B cell (primary cell): ENCODE results near the gene PRKACA. TPM values are rescaled to one million over a fixed set of nuclear protein-coding genes. Genes with fewer than 3 reads are reported as not detected.

Experiments
- ATAC-seq: fragments of 200-7000 bp; cut with Tn5 transposase; one replicate; pipeline ENCODE4 v1.10.0; 2021; ENCODE audit warnings: low read depth, mild to moderate bottlenecking, moderate number of reproducible peaks, moderate library complexity
- CTCF ChIA-PET: fragments of 350-600 bp; sonication (Branson Sonifier 250); formaldehyde crosslinking; loops from one replicate; lab custom pipeline; 2021; ENCODE audit warnings: antibody characterized with exemption, inconsistent platforms; lab: Charles Lee
- POLR2A ChIA-PET: fragments of 350-600 bp; sonication (Branson Sonifier 250); formaldehyde crosslinking; loops from one replicate; lab custom pipeline; 2021; ENCODE audit warnings: antibody characterized with exemption; lab: Charles Lee
- DNase-seq: peaks from one replicate; pipeline ENCODE4 v3.0.0; 2013
- H2AFZ ChIP-seq: 2 replicates; pipeline ENCODE4 v1.6.1; 2012; ENCODE audit warnings: mild to moderate bottlenecking, low read depth, low read length; ENCODE audit not compliant: insufficient read depth, poor library complexity, severe bottlenecking
- H3K27ac ChIP-seq, 2 donors: 1 replicate in 1 of 2; 2 replicates in 1 of 2; pipeline ENCODE4 v1.5.1; 2012 to 2013; ENCODE audit warnings: low read length in 2 of 2, mild to moderate bottlenecking in 2 of 2, moderate library complexity in 1 of 2
- H3K27me3 ChIP-seq, 4 experiments: fragments of 200-600 bp in 1 of 4; sonication (generic) in 1 of 4; replicated peaks in 1 of 4; 1 replicate in 2 of 4; 2 replicates in 2 of 4; pipeline versions ENCODE4 v1.6.1 to v1.7.0; 2013 to 2016; ENCODE audit warnings: low read length in 3 of 4, mild to moderate bottlenecking in 2 of 4, mixed read lengths in 1 of 4, moderate library complexity in 1 of 4; ENCODE audit not compliant: insufficient read depth in 4 of 4, control insufficient read depth in 3 of 4; ENCODE audit errors: control extremely low read depth in 1 of 4
- H3K36me3 ChIP-seq, 2 experiments: replicated peaks in 1 of 2; 1 replicate in 1 of 2; 2 replicates in 1 of 2; pipeline versions ENCODE4 v1.6.1 to v1.7.1; 2013; ENCODE audit warnings: low read length in 1 of 2; ENCODE audit not compliant: insufficient read depth in 2 of 2, control insufficient read depth in 1 of 2; ENCODE audit errors: control extremely low read depth in 1 of 2, extremely low read depth in 1 of 2
- H3K4me1 ChIP-seq, 2 donors: fragments of 200-600 bp in 1 of 2; sonication (generic) in 1 of 2; 1 replicate in 1 of 2; 2 replicates in 1 of 2; pipeline versions ENCODE4 v1.5.1 to v1.6.1; 2013 to 2017; ENCODE audit warnings: low read length in 2 of 2; ENCODE audit not compliant: control insufficient read depth in 2 of 2, insufficient read depth in 2 of 2
- H3K4me2 ChIP-seq: replicated peaks from 2 replicates; pipeline ENCODE3; 2012; ENCODE audit warnings: mild to moderate bottlenecking, low read depth, low read length; ENCODE audit not compliant: poor library complexity, severe bottlenecking
- H3K4me3 ChIP-seq, 5 experiments: fragments of 200-600 bp in 1 of 5; sonication (generic) in 1 of 5; 1 replicate in 3 of 5; 2 replicates in 2 of 5; pipeline versions ENCODE4 v1.5.1 to v1.7.0; 2011 to 2016; ENCODE audit warnings: low read length in 4 of 5, mild to moderate bottlenecking in 4 of 5, low read depth in 2 of 5, control low read depth in 1 of 5, moderate library complexity in 1 of 5; ENCODE audit not compliant: insufficient read depth in 1 of 5; ENCODE audit errors: control extremely low read depth in 1 of 5, extremely low read depth in 1 of 5
- H3K79me2 ChIP-seq: fragments of 200-600 bp; sonication (generic); one replicate; pipeline ENCODE4 v1.6.0; 2016; ENCODE audit warnings: low read length; ENCODE audit not compliant: control insufficient read depth, insufficient read depth
- H3K9ac ChIP-seq: fragments of 200-600 bp; sonication (generic); 2 replicates; pipeline ENCODE4 v1.6.1; 2017; ENCODE audit warnings: mild to moderate bottlenecking, low read length, moderate library complexity
- H3K9me3 ChIP-seq, 3 donors: one replicate each; pipeline versions ENCODE4 v1.6.1 to v1.7.1; 2013; ENCODE audit warnings: low read length in 2 of 3; ENCODE audit not compliant: control insufficient read depth in 2 of 3, insufficient read depth in 1 of 3; ENCODE audit errors: control extremely low read depth in 1 of 3
- H4K20me1 ChIP-seq: 2 replicates; pipeline ENCODE4 v1.6.0; 2012; ENCODE audit warnings: mild to moderate bottlenecking, low read length; ENCODE audit not compliant: insufficient read depth, control insufficient read depth, poor library complexity, severe bottlenecking
- H3K27ac Mint-ChIP-seq: one replicate; pipeline ENCODE4 v1.8.0; 2021; ENCODE audit warnings: mixed read lengths
- H3K27me3 Mint-ChIP-seq: one replicate; pipeline ENCODE4 v1.8.0; 2021; ENCODE audit warnings: mixed read lengths
- H3K4me1 Mint-ChIP-seq: one replicate; pipeline ENCODE4 v1.8.0; 2021; ENCODE audit warnings: mixed read lengths
- H3K4me3 Mint-ChIP-seq: one replicate; pipeline ENCODE4 v1.8.0; 2021; ENCODE audit warnings: mixed read lengths
- H3K9me3 Mint-ChIP-seq: one replicate; pipeline ENCODE4 v1.8.0; 2022; ENCODE audit warnings: mixed read lengths; ENCODE audit not compliant: insufficient read depth
- CTCF ChIP-seq: fragments of 200-600 bp; IDR thresholded peaks from one replicate; pipeline ENCODE4 v1.8.0; 2022; ENCODE audit warnings: antibody characterized with exemption, mild to moderate bottlenecking
- EZH2 ChIP-seq: IDR thresholded peaks from 2 replicates; pipeline ENCODE4 v1.6.1; 2012; ENCODE audit warnings: borderline replicate concordance, low read depth, mild to moderate bottlenecking, moderate library complexity, low read length; ENCODE audit not compliant: insufficient read depth, poor library complexity, severe bottlenecking
- WGBS: methylation state at CpG from one replicate; pipeline ENCODE4 v1.1.5; 2013; ENCODE audit warnings: missing lambda C conversion rate; ENCODE audit not compliant: insufficient coverage; 5-methylcytosine and 5-hydroxymethylcytosine counted together
- intact Hi-C: fragments of 100-400 bp; cut with micrococcal nuclease; formaldehyde crosslinking; loops from one replicate; pipeline ENCODE4 v1.10.0; 2022
- polyA plus RNA-seq: library from polyadenylated mRNA; depleted of rRNA; stranded (reverse); fragments of >200 nt; gene quantifications from 2 replicates; pipeline ENCODE4 v1.2.3, GENCODE V29; 2012
- total RNA-seq, 2 donors: library from RNA; stranded (reverse); fragments of 120-200 nt in 1 of 2; gene quantifications; 1 replicate in 1 of 2; 2 replicates in 1 of 2; pipeline versions ENCODE4 v1.2.3 to v1.2.4, GENCODE V29; 2013 to 2022

The PRKACA gene
- total and polyA plus RNA-seq, 2 donors (not counting 1 experiment from before 2014, with no cell fraction given) = 36.8 to 43.0 TPM

DNA sequence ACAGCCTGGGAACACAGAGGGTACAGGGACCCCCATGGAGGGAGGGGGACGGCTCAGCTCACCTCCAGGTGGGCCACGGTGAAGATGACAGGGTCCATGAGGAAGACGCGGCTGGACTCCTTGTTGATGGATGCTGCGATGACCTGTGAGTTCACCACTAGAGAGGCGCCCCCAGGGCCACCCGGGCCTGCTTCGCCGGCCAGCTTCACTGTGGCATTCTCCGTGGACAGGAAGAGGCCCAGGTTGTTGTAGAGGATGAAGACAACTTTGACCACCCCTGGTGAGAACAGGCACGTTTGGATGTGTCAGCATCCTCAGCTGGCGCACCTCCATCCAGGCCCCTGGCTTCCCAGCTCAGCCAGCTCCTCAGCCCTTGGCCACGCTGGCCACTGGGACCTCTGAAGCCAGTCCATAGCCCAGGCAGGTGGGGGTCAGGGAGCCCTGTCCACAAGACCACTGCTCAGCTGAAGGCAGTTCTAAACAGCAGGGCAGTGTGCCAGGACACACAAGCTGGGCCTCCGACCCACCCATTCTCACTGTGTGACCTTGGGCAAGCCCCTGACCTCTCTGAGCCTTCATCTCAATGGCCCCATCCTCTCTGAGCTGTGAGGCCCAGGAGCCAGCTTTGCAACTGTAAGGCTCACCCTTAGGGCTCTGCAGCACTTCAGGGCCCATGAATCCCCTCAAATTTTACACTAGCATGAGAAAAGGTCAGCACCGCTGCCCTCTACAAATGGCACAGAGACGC lies 40.9 kb upstream of the PRKACA start:
- ATAC-seq (no peak), DNase-seq (no peak)
- Mint-ChIP-seq H3K27ac (no peak overlapping the region), H3K4me1 (no peaks in the 10 kb centered on the region), H3K4me3 (no peak overlapping the region), H3K27me3 (no peaks in the 10 kb centered on the region), H3K9me3 (no peaks in the 10 kb centered on the region)
- no peak overlapping the region for H2AFZ ChIP-seq
- WGBS = 95% methylated on average over 15 of the region's 16 CpGs
- H3K36me3 ChIP-seq = no peaks in the 10 kb centered on the region
- TF ChIP-seq CTCF (no peak), EZH2 (no peak)
- H3K79me2 ChIP-seq = no peaks in the 10 kb centered on the region
- POLR2A ChIA-PET = no interaction called here
- intact Hi-C loops = no loop called here
- H3K9ac ChIP-seq = no peak overlapping the region
- no peak overlapping the region for H3K4me2 ChIP-seq
- peaks cover 0 to 2% (median 0%) of the 10 kb centered on the region in 4 experiments for H3K27me3 ChIP-seq
- no peaks in the 10 kb centered on the region for H3K9me3 ChIP-seq
- H4K20me1 ChIP-seq = no peaks in the 10 kb centered on the region
- CTCF ChIA-PET = interaction anchor here (0.6 to 1.5 kb wide), 4 partner anchors 11 to 320 kb away, joined by 3 to 5 read pairs (median 3); partner anchors contain the start of gene ASF1B
- no peak overlapping the region for H3K27ac ChIP-seq
- no peak overlapping the region for H3K4me3 ChIP-seq
- H3K4me1 ChIP-seq = no peaks in the 10 kb centered on the region

DNA sequence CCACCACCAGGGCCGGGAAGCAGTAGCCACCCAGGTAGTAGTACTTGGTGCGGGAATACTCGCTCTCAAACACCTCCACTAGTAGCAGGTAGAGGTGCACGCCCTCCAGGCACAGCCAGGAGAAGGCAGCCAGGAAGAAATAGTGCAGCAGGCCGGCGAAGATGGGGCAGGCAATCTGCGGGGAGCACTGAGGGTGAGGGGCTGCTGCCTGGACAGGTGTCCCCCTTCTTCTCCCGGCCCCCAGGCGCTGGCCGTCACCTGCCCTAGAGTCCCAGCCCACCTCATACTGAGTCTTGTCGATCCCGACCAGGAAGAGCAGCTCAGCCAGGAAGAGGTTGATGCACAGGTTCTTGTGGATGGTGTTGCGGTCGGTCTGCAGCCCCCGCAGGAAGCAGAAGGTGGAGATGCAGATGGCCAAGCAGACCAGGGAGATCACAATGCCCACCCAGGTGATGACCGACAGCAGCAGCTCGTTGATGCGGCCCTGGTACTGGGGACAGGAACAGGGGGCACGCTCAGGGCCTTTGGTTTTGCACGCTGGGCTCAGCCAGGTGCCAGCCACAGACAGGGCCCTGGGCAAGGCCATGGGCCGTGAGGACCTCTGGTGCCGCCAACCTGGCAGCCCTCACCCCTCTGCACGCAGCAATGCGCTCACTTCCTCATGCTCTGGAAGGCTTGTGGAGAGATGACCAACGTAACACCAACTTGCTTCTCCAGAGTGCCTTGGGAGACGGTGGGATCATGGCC lies 39.6 kb upstream of the PRKACA start:
- ATAC-seq = no peak
- Histone ChIP-seq H3K27ac (no peak overlapping the region), H3K79me2 (no peaks in the 10 kb centered on the region), H4K20me1 (no peaks in the 10 kb centered on the region), H3K9ac (no peak overlapping the region), H3K4me3 (no peak overlapping the region), H3K36me3 (no peaks in the 10 kb centered on the region), H3K4me2 (no peak overlapping the region), H2AFZ (no peak overlapping the region), H3K4me1 (no peaks in the 10 kb centered on the region), H3K9me3 (no peaks in the 10 kb centered on the region), H3K27me3 (peaks cover 0 to 2% (median 0%) of the 10 kb centered on the region in 4 experiments)
- intact Hi-C loops = no loop called here
- POLR2A ChIA-PET = no interaction called here
- WGBS = 95% methylated on average over 21 of the region's 26 CpGs
- Mint-ChIP-seq H3K4me3 (no peak overlapping the region), H3K9me3 (no peaks in the 10 kb centered on the region), H3K27ac (no peak overlapping the region), H3K27me3 (no peaks in the 10 kb centered on the region), H3K4me1 (no peaks in the 10 kb centered on the region)
- DNase-seq = no peak
- TF ChIP-seq CTCF (no peak), EZH2 (no peak)
- CTCF ChIA-PET = interaction anchor here (1.0 to 1.5 kb wide), 3 partner anchors 9 to 191 kb away, joined by 3 to 5 read pairs (median 3); partner anchors contain the start of gene ASF1B
